ENCODE data around the gene TBX5.

TBX5 gene

GRCh38 chr12:114404926-114405518 lies 922 bp downstream of the TBX5 start:
- no peak for DNase-seq (ENCODE audit: low read depth in 2 of 2)

GRCh38 chr12:114404083-114404925 lies 1.6 kb downstream of the TBX5 start:
- no peak for DNase-seq (ENCODE audit: low read depth in 2 of 2)

GRCh38 chr12:114403690-114404066 lies 2.3 kb downstream of the TBX5 start:
- DNase-seq (ENCODE audit: low read depth in 2 of 2) = no peak

GRCh38 chr12:114403011-114403689 lies 2.8 kb downstream of the TBX5 start:
- no peak for DNase-seq (ENCODE audit: low read depth in 2 of 2)

- no peak for DNase-seq (ENCODE audit: low read depth in 2 of 2)
Observed at GRCh38 chr12:114402084-114402717, 3.7 kb downstream of the TBX5 start.

GRCh38 chr12:114401328-114402083 lies 4.4 kb downstream of the TBX5 start:
- no peak for DNase-seq (ENCODE audit: low read depth in 2 of 2)

- no peak for DNase-seq (ENCODE audit: low read depth in 2 of 2)
Observed at GRCh38 chr12:114400925-114401324, 5.0 kb downstream of the TBX5 start.

GRCh38 chr12:114400361-114400811 lies 5.6 kb downstream of the TBX5 start:
- no peak for DNase-seq (ENCODE audit: low read depth in 2 of 2)

GRCh38 chr12:114399664-114400211 lies 6.2 kb downstream of the TBX5 start:
- no peak for DNase-seq (ENCODE audit: low read depth in 2 of 2)

- DNase-seq (ENCODE audit: low read depth in 2 of 2) = no peak
Observed at GRCh38 chr12:114397978-114398881, 7.7 kb downstream of the TBX5 start.

GRCh38 chr12:114396869-114397719 lies 8.8 kb downstream of the TBX5 start:
- no peak for DNase-seq (ENCODE audit: low read depth in 2 of 2)

GRCh38 chr12:114396153-114396868 lies 9.6 kb downstream of the TBX5 start:
- no peak for DNase-seq (ENCODE audit: low read depth in 2 of 2)

- no peak for DNase-seq (ENCODE audit: low read depth in 2 of 2)
Observed at GRCh38 chr12:114395755-114396152, 10.2 kb downstream of the TBX5 start.

GRCh38 chr12:114395233-114395632 lies 10.7 kb downstream of the TBX5 start:
- DNase-seq (ENCODE audit: low read depth in 2 of 2) = no peak

GRCh38 chr12:114393569-114393968 lies 12.4 kb downstream of the TBX5 start:
- DNase-seq (ENCODE audit: low read depth in 2 of 2) = no peak

- no peak for DNase-seq (ENCODE audit: low read depth in 2 of 2)
Observed at GRCh38 chr12:114392909-114393308, 13.0 kb downstream of the TBX5 start.

- DNase-seq (ENCODE audit: low read depth in 2 of 2) = no peak
Observed at GRCh38 chr12:114391088-114391487, 14.9 kb downstream of the TBX5 start.

GRCh38 chr12:114384739-114385138 lies 21.2 kb downstream of the TBX5 start:
- DNase-seq (ENCODE audit: low read depth in 2 of 2) = no peak

- no peak for DNase-seq (ENCODE audit: low read depth in 2 of 2)
Observed at GRCh38 chr12:114381177-114381576, 24.8 kb downstream of the TBX5 start.

Measured in stimulated activated CD4-positive, alpha-beta T cell treated with anti-CD3 and anti-CD28 coated beads, Interleukin-1b, Interleukin-23, amount 100 ng/mL, for 1 hour (primary cell).